GM06990 (cell line): ENCODE measurements around the gene KATNB1.
"Not testable (repeated sequence)": the region's sequence is repeated elsewhere in the genome, so short reads cannot be mapped to it uniquely, and the experiment has no call there.

Experiments
- DNase-seq: peaks from one replicate; pipeline ENCODE4 v3.0.0-alpha.2; 2011; ENCODE audit not compliant: insufficient read length; ENCODE audit errors: extremely low read depth
- H3K27me3 ChIP-seq: replicated peaks from 2 replicates; pipeline ENCODE4 v1.6.0; 2011; ENCODE audit warnings: low read length; ENCODE audit not compliant: control insufficient read depth, insufficient read depth
- H3K36me3 ChIP-seq: 2 replicates; pipeline ENCODE4 v1.5.1; 2011; ENCODE audit warnings: low read length; ENCODE audit not compliant: control insufficient read depth, insufficient read depth
- H3K4me3 ChIP-seq: replicated peaks from 2 replicates; pipeline ENCODE4 v1.5.1; 2011; ENCODE audit warnings: low read depth, mild to moderate bottlenecking, control low read depth, low read length
- TF ChIP-seq, protein P1 (sequence below): IDR thresholded peaks from 2 replicates; pipeline ENCODE4 v1.5.1; 2011; ENCODE audit warnings: low read length, control low read depth, mild to moderate bottlenecking, inconsistent platforms; ENCODE audit not compliant: insufficient read depth, poor library complexity, severe bottlenecking

The KATNB1 gene

DNA sequence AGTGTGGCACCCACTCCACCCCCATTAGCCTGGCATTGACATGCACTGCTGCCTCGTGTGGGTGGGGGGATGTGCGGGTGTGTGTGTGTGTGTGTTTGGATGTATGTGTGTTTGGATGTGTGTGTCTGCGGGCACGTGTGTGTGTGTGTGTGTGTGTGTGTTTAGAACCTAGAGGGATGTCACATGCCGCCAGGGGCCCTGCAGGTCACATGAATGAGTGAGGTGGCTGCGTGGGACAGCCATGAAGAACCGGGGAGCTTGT is 9.0 kb downstream of the KATNB1 start:
- no peak overlapping the region for H3K4me3 ChIP-seq
- H3K27me3 ChIP-seq = no peaks in the 10 kb centered on the region
- H3K36me3 ChIP-seq = peaks cover 2% of the 10 kb centered on the region
- no peak for DNase-seq
- TF ChIP-seq, protein P1, sequence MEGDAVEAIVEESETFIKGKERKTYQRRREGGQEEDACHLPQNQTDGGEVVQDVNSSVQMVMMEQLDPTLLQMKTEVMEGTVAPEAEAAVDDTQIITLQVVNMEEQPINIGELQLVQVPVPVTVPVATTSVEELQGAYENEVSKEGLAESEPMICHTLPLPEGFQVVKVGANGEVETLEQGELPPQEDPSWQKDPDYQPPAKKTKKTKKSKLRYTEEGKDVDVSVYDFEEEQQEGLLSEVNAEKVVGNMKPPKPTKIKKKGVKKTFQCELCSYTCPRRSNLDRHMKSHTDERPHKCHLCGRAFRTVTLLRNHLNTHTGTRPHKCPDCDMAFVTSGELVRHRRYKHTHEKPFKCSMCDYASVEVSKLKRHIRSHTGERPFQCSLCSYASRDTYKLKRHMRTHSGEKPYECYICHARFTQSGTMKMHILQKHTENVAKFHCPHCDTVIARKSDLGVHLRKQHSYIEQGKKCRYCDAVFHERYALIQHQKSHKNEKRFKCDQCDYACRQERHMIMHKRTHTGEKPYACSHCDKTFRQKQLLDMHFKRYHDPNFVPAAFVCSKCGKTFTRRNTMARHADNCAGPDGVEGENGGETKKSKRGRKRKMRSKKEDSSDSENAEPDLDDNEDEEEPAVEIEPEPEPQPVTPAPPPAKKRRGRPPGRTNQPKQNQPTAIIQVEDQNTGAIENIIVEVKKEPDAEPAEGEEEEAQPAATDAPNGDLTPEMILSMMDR = no peak

DNA sequence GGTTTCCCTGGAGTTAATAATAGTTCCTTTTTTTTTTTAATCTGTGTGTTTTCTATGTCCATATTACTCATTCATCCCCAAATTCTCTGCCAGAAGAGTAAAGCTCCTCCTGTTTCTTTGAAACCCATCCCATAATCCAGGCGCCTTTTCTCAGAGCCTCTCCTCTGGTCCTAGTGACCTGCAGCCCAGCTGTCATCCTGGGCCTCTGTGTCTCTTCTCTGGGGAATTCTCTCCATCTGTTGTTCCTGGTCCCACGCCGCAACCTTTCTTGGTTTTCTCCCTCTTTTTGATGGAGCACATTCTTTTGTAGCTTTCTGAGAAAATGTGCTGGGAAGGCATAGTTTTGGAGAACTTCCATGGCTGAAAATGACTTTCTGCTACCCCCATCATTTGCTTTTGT is 10.2 kb downstream of the KATNB1 start:
- Histone ChIP-seq H3K27me3 (no peaks in the 10 kb centered on the region), H3K36me3 (peaks cover 2% of the 10 kb centered on the region), H3K4me3 (no peak overlapping the region)
- DNase-seq = no peak
- TF ChIP-seq, protein P1 = no peak

DNA sequence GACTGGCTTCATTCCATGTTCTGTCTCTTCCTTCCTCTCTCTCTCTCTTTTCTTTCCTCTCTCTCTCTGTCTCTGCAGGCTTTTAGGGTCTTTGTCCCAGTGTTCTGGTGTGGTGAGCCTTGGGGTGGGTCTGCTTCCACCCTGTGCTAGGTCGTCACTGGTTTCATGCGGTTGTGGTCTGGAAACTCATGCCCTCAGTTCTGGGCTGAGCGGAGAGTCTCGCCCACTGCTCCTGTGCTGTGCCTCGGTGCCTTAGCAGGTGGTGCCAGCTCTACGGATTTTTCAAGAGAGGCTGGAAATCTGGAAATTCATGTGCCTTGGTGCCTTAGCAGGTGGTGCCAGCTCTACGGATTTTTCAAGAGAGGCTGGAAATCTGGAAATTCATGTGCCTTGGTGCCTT is 10.7 kb downstream of the KATNB1 start:
- DNase-seq, H3K4me3 ChIP-seq, H3K27me3 ChIP-seq, H3K36me3 ChIP-seq: not testable (repeated sequence)

DNA sequence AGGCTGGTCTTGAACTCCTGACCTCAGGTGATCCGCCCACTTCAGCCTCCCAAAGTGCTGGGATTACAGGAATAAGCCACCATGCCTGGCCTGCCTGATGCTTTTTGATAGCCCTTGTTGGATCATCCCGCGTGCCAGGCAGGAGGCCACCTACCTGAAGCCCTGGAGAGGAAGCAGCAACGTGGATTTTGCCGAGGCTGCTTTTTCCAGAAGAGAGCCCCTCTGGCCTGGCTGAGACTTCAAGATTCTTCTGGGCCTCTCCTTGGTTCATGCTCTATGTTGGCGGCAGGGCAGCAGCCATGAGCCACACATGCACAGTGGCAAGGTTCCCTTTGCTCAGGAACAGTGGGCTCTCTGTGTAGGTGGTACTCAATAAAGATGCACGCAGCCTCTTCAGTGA is 11.5 kb downstream of the KATNB1 start:
- DNase-seq = no peak
- Histone ChIP-seq H3K27me3 (no peaks in the 10 kb centered on the region), H3K36me3 (peaks cover 2% of the 10 kb centered on the region), H3K4me3 (no peak overlapping the region)
- TF ChIP-seq, protein P1 = no peak

DNA sequence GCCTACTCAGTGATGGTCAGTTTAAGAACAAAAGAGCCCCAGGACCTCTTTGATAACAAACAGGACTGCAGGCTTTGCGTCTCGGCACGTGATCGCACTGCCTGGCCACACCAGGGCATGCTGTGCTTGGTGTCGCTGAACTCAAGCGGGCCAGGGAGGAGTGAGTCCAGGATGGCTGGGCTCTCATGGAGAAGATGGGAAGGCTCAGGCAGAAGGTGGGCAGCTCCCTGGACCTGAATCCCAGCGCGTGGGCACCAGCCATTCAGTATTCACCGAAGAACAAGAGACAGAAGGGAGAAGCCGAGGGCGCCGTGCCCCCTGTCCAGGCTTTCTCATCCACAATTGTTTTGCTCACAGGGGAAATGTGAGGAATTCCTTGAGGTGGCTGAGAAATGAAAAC is 11.9 kb downstream of the KATNB1 start:
- TF ChIP-seq, protein P1 = no peak
- Histone ChIP-seq H3K4me3 (no peak overlapping the region), H3K36me3 (peaks cover 2% of the 10 kb centered on the region), H3K27me3 (no peaks in the 10 kb centered on the region)
- DNase-seq = no peak

DNA sequence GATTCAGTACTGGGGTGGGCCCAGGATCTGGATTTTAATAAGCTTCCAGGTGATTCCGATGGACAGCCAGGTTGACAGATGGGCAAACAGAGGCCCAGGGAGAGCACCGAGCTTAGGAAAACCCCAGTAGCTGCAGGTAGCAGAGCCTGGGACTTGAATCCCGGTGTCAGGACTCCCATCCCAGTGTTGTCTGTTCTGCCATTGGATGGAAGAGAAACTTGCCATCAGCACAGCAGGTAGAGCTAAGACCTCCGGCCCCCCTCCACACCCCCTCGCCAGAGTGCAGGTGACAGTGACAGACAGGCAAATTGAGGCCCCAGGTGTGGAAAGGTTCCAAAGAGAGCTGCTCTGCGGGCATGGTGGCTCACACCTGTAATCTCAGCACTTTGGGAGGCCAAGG is 12.4 kb downstream of the KATNB1 start:
- no peak overlapping the region for H3K4me3 ChIP-seq
- peaks cover 2% of the 10 kb centered on the region for H3K36me3 ChIP-seq
- H3K27me3 ChIP-seq = no peaks in the 10 kb centered on the region
- DNase-seq = no peak
- TF ChIP-seq, protein P1 = no peak
